ENCODE data around the gene EIPR1. TPM values are rescaled to one million over a fixed set of nuclear protein-coding genes. Genes with fewer than 3 reads are reported as not detected.

EIPR1 gene
- total RNA-seq, 4 donors from 2014 or later: 13.8 to 19.0 (median 15.3) TPM

DNA sequence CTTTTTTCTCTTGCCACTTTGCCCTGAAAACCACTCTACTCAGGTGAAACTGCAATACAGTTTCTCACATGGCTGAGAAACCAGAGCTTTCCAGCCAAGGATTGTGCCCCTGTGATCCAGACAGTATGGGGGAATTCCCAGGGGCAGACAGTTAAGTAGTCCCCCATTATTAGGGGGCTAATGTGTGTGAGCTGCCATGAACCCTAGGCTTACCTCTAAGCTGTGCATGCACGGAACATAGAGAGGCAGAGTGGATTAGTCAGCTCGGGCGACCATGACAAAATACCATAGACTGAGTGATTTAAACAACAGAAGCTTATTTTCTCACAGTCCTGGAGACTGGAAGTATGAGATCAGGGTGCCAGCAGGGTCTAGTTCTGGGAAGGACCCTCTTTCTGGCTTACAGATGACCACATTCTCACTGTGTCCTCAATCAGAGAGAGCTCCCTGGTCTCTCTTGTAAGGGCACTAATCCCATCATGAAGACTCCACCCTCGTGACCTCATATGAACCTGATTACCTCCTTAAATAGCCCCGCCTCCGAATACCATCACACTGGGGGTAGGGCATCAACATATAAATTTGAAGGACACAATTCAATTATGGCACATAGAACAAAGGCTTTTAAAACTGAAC is 215.1 kb downstream of the EIPR1 start:
- no peaks in the 10 kb centered on the region for H3K36me3 ChIP-seq
- DNase-seq (ENCODE audit: extremely low spot score): no peak
- no peaks in the 10 kb centered on the region for H3K4me1 ChIP-seq
- no peak overlapping the region for H3K27ac ChIP-seq (replicated peaks in 1 of 4)
- no peaks in the 10 kb centered on the region for H3K27me3 ChIP-seq
- intact Hi-C loops (cut with DNase I): no loop called here
- H3K4me3 ChIP-seq: no peak overlapping the region
- no peak for TF ChIP-seq POLR2A (IDR thresholded peaks at IDR 0.05; ENCODE audit: low read depth)
- no peak for TF ChIP-seq CTCF (IDR thresholded peaks at IDR 0.05)
- no peak for TF ChIP-seq EP300 (IDR thresholded peaks at IDR 0.05)
- TF ChIP-seq POLR2AphosphoS5 (IDR thresholded peaks at IDR 0.05): no peak
- peaks cover 0 to 29% (median 22%) of the 10 kb centered on the region in 4 donors for H3K9me3 ChIP-seq
- 96% methylated on average over 6 of the region's 6 CpGs for WGBS

GRCh38 chr2:3160751-3161330 is 216.8 kb downstream of the EIPR1 start:
- intact Hi-C loops (cut with DNase I): no loop called here
- Histone ChIP-seq H3K4me1 (no peaks in the 10 kb centered on the region), H3K9me3 (peaks cover 0 to 29% (median 22%) of the 10 kb centered on the region in 4 donors), H3K36me3 (no peaks in the 10 kb centered on the region), H3K4me3 (no peak overlapping the region), H3K27ac (replicated peaks in 1 of 4) (no peak overlapping the region), H3K27me3 (no peaks in the 10 kb centered on the region)
- TF ChIP-seq POLR2AphosphoS5 (IDR thresholded peaks at IDR 0.05) (no peak), CTCF (IDR thresholded peaks at IDR 0.05) (no peak), POLR2A (IDR thresholded peaks at IDR 0.05; ENCODE audit: low read depth) (no peak), EP300 (IDR thresholded peaks at IDR 0.05) (no peak)
- no peak for DNase-seq (ENCODE audit: extremely low spot score)
- 84% methylated on average over 6 of the region's 6 CpGs for WGBS

- no peak for TF ChIP-seq POLR2A (IDR thresholded peaks at IDR 0.05; ENCODE audit: low read depth)
- no peak for TF ChIP-seq CTCF (IDR thresholded peaks at IDR 0.05)
- no peak for TF ChIP-seq EP300 (IDR thresholded peaks at IDR 0.05)
- Histone ChIP-seq H3K4me1 (no peaks in the 10 kb centered on the region), H3K27ac (replicated peaks in 1 of 4) (no peak overlapping the region), H3K27me3 (no peaks in the 10 kb centered on the region), H3K9me3 (peaks cover 0 to 24% (median 19%) of the 10 kb centered on the region in 4 donors), H3K4me3 (no peak overlapping the region), H3K36me3 (no peaks in the 10 kb centered on the region)
- WGBS: 87% methylated on average over 19 of the region's 23 CpGs
- DNase-seq (ENCODE audit: extremely low spot score): no peak
- intact Hi-C loops (cut with DNase I): no loop called here
These were observed 217.7 kb downstream of the EIPR1 start for GRCh38 chr2:3159782-3160545.

- intact Hi-C loops (cut with DNase I): no loop called here
- no peaks in the 10 kb centered on the region for H3K36me3 ChIP-seq
- TF ChIP-seq CTCF (IDR thresholded peaks at IDR 0.05) (no peak), POLR2A (IDR thresholded peaks at IDR 0.05; ENCODE audit: low read depth) (no peak), POLR2AphosphoS5 (IDR thresholded peaks at IDR 0.05) (no peak), EP300 (IDR thresholded peaks at IDR 0.05) (no peak)
- DNase-seq (ENCODE audit: extremely low spot score): no peak
- H3K9me3 ChIP-seq: peaks cover 0 to 3% (median 0%) of the 10 kb centered on the region in 4 donors
- H3K4me1 ChIP-seq: no peaks in the 10 kb centered on the region
- H3K27me3 ChIP-seq: no peaks in the 10 kb centered on the region
- WGBS: 91% methylated on average over 9 of the region's 9 CpGs
- H3K27ac ChIP-seq (replicated peaks in 1 of 4): no peak overlapping the region
- H3K4me3 ChIP-seq: no peak overlapping the region
These were observed 222.9 kb downstream of the EIPR1 start for GRCh38 chr2:3154700-3155099.

Measured in esophagus muscularis mucosa (tissue), 4 donors.